HG03139 (cell line): ENCODE measurements around the gene TP53INP2.
"Not testable (repeated sequence)": the region's sequence is repeated elsewhere in the genome, so short reads cannot be mapped to it uniquely, and the experiment has no call there.

Experiments
- ATAC-seq: cut with Tn5 transposase; IDR thresholded peaks from one replicate; pipeline ENCODE4 v1.9.1; 2021; ENCODE audit not compliant: unreplicated experiment

TP53INP2 gene, protein sequence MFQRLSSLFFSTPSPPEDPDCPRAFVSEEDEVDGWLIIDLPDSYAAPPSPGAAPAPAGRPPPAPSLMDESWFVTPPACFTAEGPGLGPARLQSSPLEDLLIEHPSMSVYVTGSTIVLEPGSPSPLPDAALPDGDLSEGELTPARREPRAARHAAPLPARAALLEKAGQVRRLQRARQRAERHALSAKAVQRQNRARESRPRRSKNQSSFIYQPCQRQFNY

DNA sequence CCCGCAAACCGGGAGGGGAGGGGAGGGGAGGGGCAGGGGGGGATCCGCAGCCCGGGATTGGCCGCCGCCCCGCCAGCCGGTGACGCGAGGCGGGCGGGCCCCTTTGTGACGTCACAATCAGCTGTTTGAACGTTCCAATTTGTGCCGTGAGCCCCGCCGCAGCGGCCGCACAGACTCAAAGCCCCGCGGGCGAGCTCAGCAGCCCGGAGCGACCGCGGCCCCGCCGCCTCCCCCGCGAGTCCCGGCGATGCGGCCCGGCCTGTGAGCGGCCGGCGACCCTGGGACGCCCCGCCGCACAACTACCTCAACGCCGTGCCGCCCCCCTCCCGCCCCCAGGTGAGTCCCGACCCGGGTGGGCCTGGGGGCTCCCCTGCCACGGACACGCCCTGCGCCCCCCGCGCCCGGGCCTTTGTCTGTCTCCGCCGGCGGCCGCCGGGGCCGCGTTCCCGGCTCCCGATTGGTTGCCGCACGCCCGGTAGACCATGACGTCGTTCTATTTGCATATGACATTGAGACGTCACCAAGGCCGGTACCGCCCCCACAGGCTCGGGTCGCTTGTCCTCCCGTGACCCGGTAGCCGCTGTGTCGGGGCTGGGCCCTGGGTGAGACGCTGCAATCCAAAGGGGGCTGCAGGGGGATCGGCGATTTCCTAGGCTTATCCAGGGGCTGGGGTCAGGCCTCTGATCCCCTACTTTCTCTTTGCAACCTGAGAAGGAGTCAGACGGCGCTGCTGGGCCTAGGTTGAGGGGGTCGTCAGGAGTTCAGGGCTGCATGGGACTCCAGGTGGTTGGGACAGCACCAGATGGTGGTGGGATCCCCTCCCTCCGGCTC, at the start of gene TP53INP2:
Gene TP53INP2 (plus strand): TSS at position 168 of the 831 bp plus-strand sequence. CDS start 4,396 bp downstream, outside the sequence.
- ATAC-seq: peak; percentile 39

DNA sequence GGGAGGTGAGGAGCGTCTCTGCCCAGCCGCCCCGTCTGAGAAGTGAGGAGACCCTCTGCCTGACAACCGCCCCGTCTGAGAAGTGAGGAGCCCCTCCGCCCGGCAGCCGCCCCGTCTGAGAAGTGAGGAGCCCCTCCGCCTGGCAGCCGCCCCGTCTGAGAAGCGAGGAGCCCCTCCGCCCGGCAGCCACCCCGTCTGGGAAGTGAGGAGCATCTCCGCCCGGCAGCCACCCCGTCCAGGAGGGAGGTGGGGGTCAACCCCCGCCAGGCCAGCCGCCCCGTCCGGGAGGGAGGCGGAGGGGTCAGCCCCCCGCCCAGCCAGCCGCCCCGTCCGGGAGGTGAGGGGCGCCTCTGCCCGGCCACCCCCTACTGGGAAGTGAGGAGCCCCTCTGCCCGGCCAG, 45.5 kb upstream of the TP53INP2 start:
- not testable (repeated sequence) for ATAC-seq

DNA sequence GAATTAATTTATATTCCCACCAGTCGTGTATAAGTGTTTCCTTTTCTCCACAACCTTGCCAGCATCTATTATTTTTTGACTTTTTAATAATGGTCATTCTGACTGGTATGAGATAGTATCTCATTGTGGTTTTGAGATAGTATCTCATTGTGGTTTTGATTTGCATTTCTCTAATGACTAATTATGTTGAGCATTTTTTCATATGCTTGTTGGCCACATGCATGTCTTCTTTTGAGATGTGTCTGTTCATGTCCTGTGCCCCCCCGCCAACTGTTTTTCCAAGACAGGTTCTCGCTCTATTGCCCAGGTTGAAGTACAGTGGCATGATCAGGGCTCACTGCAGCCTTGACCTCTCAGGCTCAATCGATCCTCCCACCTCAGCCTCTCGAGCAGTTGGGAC, 42.3 kb upstream of the TP53INP2 start:
- ATAC-seq: not testable (repeated sequence)

DNA sequence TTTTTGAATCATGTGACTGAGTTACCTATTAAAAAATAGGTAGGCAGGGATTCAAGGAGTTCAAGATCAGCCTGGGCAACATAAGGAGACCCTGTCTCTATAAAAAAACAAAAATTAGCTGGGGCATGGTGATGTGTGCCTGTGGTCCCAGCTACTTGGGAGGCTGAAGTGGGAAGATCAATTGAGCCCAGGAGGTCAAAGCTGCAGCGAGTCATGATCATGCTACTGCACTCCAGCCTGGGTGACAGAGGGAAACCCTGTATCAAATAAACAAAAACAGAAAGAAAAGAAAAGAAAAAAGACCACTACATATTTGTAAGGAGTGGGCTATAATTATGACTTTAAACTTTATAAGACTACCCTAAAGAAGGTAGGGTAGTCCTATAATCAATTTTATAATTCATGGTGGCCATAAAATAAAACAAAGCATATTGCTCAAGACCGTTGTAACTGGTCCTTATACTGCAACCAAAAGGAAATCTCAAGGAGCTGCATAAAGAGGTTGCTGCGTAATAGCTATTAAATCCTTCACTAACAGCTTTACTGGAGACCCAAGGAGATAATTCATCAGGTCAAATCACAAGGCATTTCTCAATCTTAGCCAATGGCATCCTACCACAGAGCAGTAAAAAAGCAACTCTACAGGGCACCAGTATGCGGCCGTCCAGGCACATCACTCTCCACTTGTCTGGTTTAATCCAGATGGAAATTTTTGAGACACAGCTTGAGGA, 40.8 kb upstream of the TP53INP2 start:
- ATAC-seq: no peak

DNA sequence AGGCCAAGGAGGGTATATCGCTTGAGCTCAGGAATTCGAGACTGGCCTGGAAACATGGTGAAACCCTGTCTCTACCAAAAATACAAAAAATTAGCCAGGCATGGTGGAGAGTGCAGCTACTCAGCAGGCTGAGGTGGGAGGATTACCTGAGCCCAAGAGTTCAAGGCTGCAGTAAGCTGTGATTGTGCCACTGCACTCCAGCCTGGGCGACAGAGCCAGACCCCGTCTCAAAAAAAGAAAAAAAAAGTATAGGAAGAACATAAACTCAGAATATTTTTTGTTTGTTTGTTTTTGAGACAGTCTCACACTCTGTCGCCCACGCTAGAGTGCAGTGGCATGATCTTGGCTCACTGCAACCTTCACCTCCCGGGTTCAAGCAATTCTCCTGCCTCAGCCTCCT, 39.4 kb upstream of the TP53INP2 start:
- ATAC-seq: not testable (repeated sequence)

DNA sequence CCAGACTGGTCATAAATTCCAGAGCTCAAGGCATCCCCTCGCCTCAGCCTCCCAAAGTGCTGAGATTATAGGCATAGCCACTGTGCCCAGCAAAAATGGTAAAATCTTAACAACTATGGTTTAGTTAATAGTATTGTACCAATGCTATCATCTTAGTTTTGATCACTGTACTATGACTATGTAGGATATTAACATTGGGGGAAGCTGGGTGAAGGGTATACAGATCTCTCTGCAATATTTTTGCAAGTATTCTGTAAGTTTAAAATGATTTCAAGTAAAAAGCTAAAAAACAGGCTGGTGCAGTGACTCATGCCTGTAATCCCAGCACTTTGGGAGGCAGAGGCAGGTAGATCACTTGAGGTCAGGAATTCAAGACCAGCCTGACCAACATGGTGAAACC, 35.0 kb upstream of the TP53INP2 start:
- no peak for ATAC-seq

DNA sequence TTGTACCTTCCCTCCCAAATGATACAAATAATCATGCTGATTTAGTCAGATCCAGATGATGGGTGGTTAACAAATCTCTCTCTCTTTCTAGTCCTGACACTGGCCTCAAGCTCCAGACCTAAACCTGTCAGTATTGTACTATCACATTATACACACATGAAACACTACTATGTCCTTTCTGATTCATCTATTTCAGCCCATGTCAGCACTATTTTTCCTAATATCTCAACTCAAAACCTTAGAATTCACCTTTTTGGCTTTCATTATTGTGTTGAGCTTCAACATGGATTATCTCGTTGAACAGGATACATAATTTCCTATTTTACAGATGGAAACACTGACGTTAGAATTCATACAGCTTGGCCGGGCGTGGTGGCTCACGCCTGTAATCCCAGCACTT, 30.7 kb upstream of the TP53INP2 start:
- no peak for ATAC-seq

DNA sequence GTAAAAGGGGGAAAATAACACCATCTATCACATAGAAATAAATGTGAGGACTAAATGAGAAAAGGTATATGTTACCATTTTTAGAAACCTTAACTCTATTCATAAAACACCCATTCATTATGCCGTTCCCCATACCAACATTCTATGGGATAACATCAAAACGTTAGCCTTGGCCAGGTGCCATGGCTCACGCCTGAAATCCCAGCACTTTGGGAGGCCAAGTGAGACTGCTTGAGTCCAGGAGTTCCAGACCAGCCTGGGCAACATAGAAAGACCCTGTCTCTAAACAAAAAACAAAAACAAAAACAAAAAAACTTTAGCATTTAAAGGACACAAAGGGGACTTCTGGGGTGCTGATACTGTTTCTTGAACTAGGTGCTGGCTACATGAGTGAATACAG, 28.6 kb upstream of the TP53INP2 start:
- no peak for ATAC-seq

DNA sequence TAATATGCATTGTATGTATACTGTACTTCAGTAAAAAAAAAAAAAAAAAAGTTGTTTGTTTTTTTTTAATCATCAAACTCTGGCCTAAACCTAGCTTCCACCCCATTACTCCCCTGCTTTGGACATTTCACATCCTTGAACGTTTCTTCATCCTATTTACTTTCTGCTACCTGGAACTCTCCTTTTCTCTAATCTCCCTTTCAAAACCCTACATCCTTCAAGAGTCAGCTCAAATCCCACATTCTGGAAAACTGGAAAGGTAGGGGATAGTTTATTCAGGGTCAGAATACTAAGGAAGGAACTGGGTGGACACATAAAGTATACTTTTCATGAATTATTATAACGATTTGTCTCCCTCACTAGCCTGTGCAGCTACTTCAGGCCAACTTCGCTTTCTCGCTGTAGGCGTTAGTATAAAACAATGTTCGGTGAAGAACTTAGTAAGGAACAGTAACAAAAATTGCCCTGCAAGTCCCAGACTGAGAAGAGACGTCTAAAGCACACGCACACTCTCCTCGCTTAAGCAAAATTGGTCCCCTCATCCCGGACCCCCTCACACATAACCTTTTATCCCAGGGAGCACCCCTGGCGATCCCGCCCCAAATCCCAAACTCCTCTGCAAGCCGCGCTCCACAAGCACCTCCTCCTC, 28.0 kb upstream of the TP53INP2 start:
- no peak for ATAC-seq

DNA sequence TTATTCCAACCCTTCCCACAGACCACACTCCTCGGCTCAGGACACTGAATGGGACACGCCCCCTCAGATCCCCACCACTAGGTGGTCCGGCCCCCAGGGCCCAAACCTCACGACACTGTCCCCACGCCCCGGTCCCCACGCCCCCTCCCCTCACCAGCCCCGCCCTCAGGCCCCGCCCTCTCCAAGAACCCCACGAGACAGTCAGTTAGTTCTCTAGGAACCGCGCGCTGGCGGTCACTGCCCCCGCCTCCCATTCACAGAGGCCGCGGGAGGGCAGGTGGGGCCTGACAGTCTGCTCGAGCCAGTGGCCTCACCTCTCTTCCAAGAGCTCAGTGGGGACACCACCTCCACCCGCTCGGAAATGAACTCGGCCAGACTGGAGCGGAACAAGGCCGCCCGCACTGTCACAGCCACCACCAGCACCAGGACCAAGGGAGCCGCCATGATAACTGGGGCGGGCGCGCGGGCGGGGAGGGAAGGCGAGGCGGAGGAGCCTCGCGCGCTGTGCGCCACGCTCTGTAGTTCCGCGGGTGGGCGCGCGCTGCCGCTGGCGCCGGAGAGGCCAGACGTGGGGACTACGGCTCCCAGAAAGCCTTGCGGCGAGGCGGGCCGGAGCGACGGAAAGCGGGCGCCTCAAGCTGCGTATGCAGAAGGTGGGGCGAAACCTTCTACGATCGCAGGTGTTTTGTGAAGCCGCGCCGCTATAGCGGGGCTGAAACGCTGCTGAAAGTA, 27.3 kb upstream of the TP53INP2 start, which contains the start of gene PIGU:
Gene PIGU (minus strand): TSS at position 451 of the 732 bp plus-strand sequence. CDS start 7 bp downstream, at position 444.
- peak; percentile 96 for ATAC-seq

DNA sequence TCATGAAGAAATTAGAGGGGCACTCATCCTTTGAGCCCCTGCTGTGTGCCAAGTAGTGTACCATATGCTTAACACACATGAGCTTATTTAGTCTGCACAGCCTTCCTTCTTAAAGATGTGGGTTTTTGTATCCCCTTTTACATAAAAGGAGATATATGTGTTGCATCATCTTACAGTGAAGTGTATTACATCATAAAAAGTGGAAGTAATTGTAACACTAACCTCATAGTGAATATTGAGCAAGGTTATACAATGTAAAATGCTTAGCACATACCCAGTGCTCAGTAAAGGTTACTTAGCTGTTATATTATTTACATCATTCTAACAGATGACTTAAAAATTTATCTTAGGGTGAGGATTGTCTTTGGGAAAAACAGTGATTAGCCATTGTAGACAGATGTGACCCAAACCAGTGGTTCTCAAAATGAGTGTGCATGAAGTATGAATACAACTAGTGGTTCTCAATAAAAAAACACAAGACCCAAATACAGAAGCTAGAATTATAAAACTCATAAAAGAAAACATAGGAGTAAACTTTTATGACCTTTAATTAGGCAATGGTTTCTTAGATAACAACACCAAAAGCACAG, 23.5 kb upstream of the TP53INP2 start:
- no peak for ATAC-seq

DNA sequence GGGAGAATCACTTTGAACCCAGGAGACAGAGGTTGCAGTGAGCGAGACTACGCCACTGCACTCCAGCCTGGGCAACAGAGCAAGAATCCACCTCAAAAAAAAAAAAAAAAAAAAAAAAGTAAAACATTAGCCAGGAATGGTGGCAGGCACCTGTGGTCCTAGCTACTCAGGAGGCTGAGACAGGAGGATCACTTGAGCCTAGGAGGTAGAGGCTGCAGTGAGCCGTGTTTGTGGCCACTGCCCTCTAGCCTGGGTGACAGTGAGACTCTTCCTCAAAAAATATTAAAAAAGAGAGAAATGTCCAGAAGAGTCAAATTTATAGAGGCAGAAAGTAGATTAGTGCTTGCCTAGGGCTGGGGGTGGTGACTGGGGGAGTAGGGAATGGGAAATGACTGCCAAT, 20.5 kb upstream of the TP53INP2 start:
- no peak for ATAC-seq

DNA sequence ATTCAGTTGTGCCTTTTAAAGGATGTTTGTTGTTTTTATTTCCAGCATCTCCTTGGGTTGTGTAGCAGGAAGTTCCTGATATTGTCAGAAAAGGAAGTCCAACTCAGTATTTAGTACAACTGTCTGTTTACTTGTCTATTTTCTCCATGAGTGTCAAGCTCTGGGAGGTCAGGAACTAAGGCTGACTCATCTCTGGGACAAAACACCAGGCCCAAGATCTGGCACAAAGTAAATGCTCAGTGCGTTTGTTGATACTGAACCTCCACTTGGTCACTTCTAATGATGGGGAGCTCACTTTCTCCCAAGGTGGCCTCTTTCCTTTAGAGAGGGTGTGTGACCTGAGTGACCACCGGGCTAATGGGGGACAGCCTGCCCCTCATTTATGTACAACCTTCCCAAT, 14.7 kb upstream of the TP53INP2 start:
- ATAC-seq: no peak

DNA sequence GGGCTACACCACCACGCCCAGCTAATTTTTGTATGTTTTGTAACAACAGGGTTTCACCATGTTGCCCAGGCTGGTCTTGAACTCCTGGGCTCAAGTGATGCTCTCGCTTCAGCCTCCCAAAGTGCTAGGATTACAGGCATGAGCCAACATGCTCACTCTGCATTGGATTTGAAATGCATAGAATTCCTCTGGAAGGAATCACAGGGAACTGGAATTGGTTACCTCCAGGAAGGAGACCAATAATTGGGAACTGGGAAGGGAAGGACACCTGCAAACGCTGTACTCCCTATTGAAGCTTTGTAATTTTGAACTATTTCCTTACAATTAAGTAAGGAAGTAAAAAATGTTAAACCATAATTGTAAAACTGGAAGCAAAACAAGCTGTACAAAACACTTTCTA, 12.3 kb upstream of the TP53INP2 start:
- ATAC-seq: no peak

DNA sequence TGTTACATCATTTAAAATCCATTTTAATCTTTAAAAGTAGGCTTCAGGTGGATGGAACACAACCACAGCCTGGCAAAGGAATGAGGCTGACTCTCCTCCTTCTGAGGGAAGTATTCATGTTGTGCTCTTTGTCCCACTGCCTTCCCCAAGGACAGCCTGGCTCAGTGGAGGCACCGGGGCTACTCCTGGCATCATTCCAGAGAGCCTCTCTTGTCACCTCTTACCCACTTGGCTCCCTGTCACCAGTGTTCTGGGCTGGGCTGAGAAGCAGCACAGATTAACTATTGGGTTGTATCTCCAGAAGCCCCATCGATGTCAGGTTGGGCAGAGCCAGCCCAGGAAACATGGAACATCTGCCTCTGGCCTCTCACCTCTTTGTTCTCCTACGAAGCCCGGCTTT, 10.7 kb upstream of the TP53INP2 start:
- ATAC-seq: no peak

DNA sequence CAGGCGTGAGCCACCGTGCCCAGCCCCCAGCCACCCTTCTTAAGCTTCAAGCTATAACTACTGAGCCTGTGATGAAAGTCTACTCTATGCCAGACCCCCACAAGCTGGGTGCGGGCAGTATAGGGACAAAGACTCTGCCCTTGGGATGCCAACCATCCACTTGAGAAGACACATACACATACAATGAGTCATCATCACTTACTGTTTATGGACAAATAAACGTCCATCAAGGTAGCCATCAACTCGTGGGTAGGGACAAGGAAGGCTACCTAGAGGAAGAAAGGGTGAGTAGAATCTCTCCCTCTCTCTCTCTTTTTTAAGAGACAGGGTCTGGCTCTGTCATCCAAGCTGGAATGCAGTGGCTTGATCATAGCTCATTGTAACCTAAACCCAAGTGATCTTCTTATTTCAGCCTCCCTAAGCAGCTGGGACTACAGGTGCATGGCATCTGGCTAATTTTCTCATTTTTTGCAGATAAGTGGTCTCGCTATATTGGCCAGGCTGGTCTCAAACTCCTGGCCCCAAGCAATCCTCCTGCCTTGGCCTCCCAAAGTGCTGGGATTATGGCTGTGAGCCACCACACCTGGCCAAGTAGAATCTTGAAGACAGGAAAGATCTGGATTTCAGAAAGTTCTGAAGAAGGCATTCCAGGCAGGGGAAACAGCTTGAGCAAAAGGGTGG, 2.6 kb upstream of the TP53INP2 start:
- no peak for ATAC-seq

DNA sequence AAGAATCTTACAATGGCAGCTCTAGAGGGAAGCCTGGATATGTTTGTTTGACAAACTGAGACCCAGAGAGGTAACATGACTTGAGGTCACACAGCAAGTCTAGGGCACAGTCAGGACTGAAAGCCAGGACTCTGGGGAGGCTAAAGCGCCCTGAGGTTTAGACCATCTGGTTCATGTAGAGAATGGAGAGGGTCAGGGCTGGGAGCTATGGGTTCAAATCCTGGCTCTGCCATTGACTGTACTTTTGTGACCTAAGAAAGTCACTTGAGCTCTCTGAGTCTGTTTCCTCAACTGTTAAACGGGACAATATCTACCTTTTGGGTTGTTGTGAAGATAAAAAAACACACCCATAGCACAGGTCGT, 1.1 kb upstream of the TP53INP2 start:
- no peak for ATAC-seq

DNA sequence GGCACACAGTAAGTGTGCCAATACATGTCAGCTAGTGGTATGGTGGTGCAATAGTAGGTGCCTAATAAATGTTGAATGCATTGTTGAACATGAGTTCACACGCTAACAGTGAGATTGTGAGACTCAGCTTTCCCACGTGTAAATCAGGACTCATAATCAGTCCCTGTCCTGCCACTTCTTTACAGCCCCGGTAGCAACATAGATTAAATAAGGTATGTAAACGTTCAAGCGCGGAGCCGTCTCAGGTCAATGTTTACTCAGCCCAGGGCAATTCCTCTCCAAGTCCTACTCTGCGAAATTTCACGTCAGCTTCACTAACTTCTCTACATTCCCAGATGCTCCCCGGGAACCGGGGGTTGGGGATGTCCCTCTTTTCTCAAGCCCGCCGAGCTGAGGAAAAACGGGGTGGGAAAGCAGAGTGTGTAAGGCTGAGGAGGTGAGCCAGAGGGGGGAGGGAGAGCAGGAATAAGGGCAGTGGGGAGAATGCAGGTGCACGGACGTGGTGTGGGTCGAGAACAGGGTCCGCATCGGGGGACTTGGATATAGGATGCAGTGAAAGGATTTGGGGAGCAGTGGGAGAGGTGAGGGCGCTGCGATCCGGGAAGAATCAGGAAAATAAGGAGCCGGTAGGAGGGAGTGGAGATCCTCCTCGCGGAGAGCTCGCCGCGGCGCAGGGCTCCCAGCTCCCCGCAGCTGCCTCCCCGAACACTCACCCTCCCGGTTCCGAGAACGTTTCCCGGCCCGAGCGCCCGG, 544 bp upstream of the TP53INP2 start:
- no peak for ATAC-seq

DNA sequence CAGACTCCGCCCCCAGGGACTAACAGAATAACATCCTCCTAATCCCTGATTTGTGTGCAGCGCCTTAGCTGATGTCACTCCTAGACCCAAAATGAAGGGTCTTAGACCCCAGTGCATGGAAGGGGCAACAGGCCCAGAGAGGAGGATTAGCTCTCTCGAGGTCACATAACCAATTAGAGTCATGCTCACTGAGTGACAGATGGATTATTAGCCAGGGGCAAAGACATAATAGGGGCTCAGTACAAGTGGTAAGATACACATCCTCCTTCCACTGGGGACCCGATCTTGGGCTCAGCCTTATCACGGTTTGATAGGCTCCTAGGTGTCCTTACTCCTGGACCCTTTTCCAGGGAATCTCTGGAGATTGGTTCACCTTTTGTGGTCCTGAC, 858 bp downstream of the TP53INP2 start:
- no peak for ATAC-seq
